ENCODE results near the gene SRD5A1. TPM values are rescaled to one million over a fixed set of nuclear protein-coding genes. Genes with fewer than 3 reads are reported as not detected.

The SRD5A1 gene
- total and polyA plus RNA-seq, 2 experiments from 2014 or later, result 18.2 to 87.3 TPM

DNA sequence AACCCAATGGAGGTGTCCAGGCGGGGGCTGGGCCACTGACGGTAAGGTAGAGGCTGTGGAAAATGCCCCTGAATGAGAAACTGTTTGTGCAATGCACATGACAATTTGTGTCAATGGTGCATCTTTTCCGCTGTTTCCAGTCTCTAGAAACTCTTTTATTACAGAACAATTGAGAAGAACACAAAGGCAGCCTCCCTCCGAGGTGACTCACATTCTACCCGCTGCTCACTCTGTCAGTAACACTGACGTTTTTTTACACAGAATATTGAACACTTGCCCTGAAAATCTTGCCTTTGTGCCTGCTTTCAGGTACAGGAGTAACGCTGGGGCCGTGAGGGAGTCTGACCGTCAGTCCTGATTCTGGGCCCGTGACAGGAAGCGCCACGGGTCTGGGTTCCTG is 68.3 kb downstream of the SRD5A1 start (continued):
- TF ChIP-seq CREB1 (CRISPR knock-in tag; IDR thresholded peaks at IDR 0.05; ENCODE audit: low read depth) (no peak), ZNF114 (CRISPR knock-in tag; IDR thresholded peaks at IDR 0.05) (no peak)
- TF ChIP-seq, protein P1, sequence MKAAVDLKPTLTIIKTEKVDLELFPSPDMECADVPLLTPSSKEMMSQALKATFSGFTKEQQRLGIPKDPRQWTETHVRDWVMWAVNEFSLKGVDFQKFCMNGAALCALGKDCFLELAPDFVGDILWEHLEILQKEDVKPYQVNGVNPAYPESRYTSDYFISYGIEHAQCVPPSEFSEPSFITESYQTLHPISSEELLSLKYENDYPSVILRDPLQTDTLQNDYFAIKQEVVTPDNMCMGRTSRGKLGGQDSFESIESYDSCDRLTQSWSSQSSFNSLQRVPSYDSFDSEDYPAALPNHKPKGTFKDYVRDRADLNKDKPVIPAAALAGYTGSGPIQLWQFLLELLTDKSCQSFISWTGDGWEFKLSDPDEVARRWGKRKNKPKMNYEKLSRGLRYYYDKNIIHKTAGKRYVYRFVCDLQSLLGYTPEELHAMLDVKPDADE (IDR thresholded peaks at IDR 0.05), result no peak

DNA sequence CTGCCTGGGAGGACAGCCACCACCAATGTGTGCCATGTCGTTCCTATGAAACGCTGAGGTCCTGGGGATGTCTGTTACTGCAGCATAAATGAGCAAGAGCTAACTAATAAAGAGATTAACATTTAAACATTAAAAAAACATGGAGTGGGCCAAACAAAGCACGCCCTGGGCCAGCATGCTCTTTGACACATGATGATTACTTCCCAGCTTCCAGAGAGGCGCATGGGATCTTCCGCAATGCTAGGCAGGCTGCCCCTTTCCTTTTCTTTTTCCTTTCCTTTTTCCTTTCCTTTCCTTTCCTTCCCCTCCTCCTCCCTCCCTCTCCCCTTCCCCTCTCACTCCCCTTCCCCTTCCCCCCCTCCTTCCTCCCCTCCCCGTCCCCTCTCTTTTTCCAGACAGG is 69.4 kb downstream of the SRD5A1 start:
- Histone ChIP-seq H3K9me2 (ENCODE audit: insufficient read depth) (no peaks in the 10 kb centered on the region), H3K4me1 (ENCODE audit: insufficient read depth) (peaks cover 16% of the 10 kb centered on the region; the same call in 1 of the 2 replicates), H3K27me3 (ENCODE audit: insufficient read depth) (no peaks in the 10 kb centered on the region), H3K4me3 (no peak overlapping the region), H3F3A (replicated peaks; ENCODE audit: low read depth) (no peaks in the 10 kb centered on the region), H2AFZ (no peak overlapping the region), H3K79me2 (replicated peaks; ENCODE audit: insufficient read depth) (no peaks in the 10 kb centered on the region), H4K20me1 (replicated peaks; ENCODE audit: insufficient read depth) (no peaks in the 10 kb centered on the region), H3K27ac (ENCODE audit: low read depth) (no peak overlapping the region), H3K36me3 (ENCODE audit: insufficient read depth) (no peaks in the 10 kb centered on the region), H3K4me2 (no peak overlapping the region)
- no peak for ATAC-seq
- Mint-ChIP-seq H3K4me1 (peaks cover 24% of the 10 kb centered on the region), H3K27ac (no peak overlapping the region), H3K27me3 (ENCODE audit: insufficient read depth, low read depth, poor library complexity) (no peaks in the 10 kb centered on the region), H3K4me3 (no peak overlapping the region), H3K36me3 (ENCODE audit: low read depth) (no peaks in the 10 kb centered on the region), H3K9me3 (no peaks in the 10 kb centered on the region)
- DNase-seq (ENCODE audit: low spot score), result no peak
- TF ChIP-seq STAT1 (IDR thresholded peaks at IDR 0.05; ENCODE audit: unreplicated experiment) (no peak), POLR2AphosphoS5 (IDR thresholded peaks at IDR 0.05; ENCODE audit: low read depth) (no peak), NANOG (IDR thresholded peaks at IDR 0.05; ENCODE audit: borderline replicate concordance) (no peak), EZH2 (IDR thresholded peaks at IDR 0.05; ENCODE audit: low read depth, unreplicated experiment) (no peak), JUNB (IDR thresholded peaks at IDR 0.05; ENCODE audit: unreplicated experiment) (no peak), ZNF114 (CRISPR knock-in tag; IDR thresholded peaks at IDR 0.05) (no peak), EZH2phosphoT487 (IDR thresholded peaks at IDR 0.05; ENCODE audit: unreplicated experiment) (no peak), CREB1 (CRISPR knock-in tag; IDR thresholded peaks at IDR 0.05; ENCODE audit: low read depth) (no peak)
- TF ChIP-seq, protein P2, sequence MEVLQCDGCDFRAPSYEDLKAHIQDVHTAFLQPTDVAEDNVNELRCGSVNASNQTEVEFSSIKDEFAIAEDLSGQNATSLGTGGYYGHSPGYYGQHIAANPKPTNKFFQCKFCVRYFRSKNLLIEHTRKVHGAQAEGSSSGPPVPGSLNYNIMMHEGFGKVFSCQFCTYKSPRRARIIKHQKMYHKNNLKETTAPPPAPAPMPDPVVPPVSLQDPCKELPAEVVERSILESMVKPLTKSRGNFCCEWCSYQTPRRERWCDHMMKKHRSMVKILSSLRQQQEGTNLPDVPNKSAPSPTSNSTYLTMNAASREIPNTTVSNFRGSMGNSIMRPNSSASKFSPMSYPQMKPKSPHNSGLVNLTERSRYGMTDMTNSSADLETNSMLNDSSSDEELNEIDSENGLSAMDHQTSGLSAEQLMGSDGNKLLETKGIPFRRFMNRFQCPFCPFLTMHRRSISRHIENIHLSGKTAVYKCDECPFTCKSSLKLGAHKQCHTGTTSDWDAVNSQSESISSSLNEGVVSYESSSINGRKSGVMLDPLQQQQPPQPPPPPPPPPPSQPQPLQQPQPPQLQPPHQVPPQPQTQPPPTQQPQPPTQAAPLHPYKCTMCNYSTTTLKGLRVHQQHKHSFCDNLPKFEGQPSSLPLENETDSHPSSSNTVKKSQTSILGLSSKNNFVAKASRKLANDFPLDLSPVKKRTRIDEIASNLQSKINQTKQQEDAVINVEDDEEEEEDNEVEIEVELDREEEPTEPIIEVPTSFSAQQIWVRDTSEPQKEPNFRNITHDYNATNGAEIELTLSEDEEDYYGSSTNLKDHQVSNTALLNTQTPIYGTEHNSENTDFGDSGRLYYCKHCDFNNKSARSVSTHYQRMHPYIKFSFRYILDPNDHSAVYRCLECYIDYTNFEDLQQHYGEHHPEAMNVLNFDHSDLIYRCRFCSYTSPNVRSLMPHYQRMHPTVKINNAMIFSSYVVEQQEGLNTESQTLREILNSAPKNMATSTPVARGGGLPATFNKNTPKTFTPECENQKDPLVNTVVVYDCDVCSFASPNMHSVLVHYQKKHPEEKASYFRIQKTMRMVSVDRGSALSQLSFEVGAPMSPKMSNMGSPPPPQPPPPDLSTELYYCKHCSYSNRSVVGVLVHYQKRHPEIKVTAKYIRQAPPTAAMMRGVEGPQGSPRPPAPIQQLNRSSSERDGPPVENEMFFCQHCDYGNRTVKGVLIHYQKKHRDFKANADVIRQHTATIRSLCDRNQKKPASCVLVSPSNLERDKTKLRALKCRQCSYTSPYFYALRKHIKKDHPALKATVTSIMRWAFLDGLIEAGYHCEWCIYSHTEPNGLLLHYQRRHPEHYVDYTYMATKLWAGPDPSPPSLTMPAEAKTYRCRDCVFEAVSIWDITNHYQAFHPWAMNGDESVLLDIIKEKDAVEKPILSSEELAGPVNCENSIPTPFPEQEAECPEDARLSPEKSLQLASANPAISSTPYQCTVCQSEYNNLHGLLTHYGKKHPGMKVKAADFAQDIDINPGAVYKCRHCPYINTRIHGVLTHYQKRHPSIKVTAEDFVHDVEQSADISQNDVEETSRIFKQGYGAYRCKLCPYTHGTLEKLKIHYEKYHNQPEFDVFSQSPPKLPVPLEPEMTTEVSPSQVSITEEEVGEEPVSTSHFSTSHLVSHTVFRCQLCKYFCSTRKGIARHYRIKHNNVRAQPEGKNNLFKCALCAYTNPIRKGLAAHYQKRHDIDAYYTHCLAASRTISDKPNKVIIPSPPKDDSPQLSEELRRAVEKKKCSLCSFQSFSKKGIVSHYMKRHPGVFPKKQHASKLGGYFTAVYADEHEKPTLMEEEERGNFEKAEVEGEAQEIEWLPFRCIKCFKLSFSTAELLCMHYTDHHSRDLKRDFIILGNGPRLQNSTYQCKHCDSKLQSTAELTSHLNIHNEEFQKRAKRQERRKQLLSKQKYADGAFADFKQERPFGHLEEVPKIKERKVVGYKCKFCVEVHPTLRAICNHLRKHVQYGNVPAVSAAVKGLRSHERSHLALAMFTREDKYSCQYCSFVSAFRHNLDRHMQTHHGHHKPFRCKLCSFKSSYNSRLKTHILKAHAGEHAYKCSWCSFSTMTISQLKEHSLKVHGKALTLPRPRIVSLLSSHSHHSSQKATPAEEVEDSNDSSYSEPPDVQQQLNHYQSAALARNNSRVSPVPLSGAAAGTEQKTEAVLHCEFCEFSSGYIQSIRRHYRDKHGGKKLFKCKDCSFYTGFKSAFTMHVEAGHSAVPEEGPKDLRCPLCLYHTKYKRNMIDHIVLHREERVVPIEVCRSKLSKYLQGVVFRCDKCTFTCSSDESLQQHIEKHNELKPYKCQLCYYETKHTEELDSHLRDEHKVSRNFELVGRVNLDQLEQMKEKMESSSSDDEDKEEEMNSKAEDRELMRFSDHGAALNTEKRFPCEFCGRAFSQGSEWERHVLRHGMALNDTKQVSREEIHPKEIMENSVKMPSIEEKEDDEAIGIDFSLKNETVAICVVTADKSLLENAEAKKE (CRISPR knock-in tag; IDR thresholded peaks at IDR 0.05), result no peak
- TF ChIP-seq, protein P3, sequence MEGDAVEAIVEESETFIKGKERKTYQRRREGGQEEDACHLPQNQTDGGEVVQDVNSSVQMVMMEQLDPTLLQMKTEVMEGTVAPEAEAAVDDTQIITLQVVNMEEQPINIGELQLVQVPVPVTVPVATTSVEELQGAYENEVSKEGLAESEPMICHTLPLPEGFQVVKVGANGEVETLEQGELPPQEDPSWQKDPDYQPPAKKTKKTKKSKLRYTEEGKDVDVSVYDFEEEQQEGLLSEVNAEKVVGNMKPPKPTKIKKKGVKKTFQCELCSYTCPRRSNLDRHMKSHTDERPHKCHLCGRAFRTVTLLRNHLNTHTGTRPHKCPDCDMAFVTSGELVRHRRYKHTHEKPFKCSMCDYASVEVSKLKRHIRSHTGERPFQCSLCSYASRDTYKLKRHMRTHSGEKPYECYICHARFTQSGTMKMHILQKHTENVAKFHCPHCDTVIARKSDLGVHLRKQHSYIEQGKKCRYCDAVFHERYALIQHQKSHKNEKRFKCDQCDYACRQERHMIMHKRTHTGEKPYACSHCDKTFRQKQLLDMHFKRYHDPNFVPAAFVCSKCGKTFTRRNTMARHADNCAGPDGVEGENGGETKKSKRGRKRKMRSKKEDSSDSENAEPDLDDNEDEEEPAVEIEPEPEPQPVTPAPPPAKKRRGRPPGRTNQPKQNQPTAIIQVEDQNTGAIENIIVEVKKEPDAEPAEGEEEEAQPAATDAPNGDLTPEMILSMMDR (conservative IDR thresholded peaks at IDR 0.05; ENCODE audit: low read depth in 2 of 2), result no peak
- TF ChIP-seq, protein P1 (IDR thresholded peaks at IDR 0.05), result no peak
- TF ChIP-seq, protein P4, sequence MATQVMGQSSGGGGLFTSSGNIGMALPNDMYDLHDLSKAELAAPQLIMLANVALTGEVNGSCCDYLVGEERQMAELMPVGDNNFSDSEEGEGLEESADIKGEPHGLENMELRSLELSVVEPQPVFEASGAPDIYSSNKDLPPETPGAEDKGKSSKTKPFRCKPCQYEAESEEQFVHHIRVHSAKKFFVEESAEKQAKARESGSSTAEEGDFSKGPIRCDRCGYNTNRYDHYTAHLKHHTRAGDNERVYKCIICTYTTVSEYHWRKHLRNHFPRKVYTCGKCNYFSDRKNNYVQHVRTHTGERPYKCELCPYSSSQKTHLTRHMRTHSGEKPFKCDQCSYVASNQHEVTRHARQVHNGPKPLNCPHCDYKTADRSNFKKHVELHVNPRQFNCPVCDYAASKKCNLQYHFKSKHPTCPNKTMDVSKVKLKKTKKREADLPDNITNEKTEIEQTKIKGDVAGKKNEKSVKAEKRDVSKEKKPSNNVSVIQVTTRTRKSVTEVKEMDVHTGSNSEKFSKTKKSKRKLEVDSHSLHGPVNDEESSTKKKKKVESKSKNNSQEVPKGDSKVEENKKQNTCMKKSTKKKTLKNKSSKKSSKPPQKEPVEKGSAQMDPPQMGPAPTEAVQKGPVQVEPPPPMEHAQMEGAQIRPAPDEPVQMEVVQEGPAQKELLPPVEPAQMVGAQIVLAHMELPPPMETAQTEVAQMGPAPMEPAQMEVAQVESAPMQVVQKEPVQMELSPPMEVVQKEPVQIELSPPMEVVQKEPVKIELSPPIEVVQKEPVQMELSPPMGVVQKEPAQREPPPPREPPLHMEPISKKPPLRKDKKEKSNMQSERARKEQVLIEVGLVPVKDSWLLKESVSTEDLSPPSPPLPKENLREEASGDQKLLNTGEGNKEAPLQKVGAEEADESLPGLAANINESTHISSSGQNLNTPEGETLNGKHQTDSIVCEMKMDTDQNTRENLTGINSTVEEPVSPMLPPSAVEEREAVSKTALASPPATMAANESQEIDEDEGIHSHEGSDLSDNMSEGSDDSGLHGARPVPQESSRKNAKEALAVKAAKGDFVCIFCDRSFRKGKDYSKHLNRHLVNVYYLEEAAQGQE (IDR thresholded peaks at IDR 0.05; ENCODE audit: unreplicated experiment), result no peak
